ENCODE measurements around the gene LAMA2.

DNA sequence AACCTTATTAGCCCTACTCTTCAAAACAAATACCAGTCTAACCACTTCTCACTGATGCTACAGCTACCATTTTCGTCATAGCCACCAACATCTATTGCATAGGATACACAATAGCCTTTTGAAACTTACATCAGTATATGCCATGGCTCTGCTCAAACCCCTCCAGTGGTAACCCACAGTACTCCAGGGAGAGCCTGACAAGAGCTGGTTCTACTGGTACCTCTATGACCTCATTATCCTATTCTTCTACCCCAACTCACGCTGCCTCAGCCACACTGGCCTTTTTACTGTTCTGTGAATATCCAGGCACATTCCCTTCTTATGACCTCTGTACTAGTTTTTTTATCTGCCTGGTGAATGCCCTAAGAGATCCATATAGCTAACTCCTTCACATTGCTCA lies 669.5 kb downstream of the LAMA2 start:
- TF ChIP-seq, protein P1, sequence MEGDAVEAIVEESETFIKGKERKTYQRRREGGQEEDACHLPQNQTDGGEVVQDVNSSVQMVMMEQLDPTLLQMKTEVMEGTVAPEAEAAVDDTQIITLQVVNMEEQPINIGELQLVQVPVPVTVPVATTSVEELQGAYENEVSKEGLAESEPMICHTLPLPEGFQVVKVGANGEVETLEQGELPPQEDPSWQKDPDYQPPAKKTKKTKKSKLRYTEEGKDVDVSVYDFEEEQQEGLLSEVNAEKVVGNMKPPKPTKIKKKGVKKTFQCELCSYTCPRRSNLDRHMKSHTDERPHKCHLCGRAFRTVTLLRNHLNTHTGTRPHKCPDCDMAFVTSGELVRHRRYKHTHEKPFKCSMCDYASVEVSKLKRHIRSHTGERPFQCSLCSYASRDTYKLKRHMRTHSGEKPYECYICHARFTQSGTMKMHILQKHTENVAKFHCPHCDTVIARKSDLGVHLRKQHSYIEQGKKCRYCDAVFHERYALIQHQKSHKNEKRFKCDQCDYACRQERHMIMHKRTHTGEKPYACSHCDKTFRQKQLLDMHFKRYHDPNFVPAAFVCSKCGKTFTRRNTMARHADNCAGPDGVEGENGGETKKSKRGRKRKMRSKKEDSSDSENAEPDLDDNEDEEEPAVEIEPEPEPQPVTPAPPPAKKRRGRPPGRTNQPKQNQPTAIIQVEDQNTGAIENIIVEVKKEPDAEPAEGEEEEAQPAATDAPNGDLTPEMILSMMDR (IDR thresholded peaks at IDR 0.05) = no peak
- no peak for TF ChIP-seq POLR2A (IDR thresholded peaks at IDR 0.05)

Measured in right lobe of liver (tissue), 4 donors.